Right lobe of liver (tissue), 6 donors: ENCODE data around the gene MSX2. TPM values are rescaled to one million over a fixed set of nuclear protein-coding genes. Genes with fewer than 3 reads are reported as not detected.

Experiments used
- ATAC-seq, 4 donors: fragments of 200-7000 bp; cut with Tn5 transposase; one replicate each; pipeline ENCODE4 v1.9.1; 2020; ENCODE audit warnings: mild to moderate bottlenecking in 4 of 4, moderate library complexity in 4 of 4
- DNase-seq, 3 donors: peaks; one replicate each; pipeline ENCODE4 v3.0.0-alpha.2; 2020
- H3K27ac ChIP-seq, 3 donors: fragments of 200-600 bp; one replicate each; pipeline ENCODE4 v1.8.0; 2022
- H3K27me3 ChIP-seq, 2 donors: fragments of 200-600 bp; one replicate each; pipeline ENCODE4 v1.8.0; 2022
- H3K36me3 ChIP-seq, 4 donors: fragments of 200-600 bp; sonication (generic) in 1 of 4; one replicate each; pipeline versions ENCODE4 v1.5.1 to v1.8.0; 2017 to 2022; ENCODE audit warnings: control low read depth in 1 of 4
- H3K4me1 ChIP-seq, 4 donors: fragments of 200-600 bp; sonication (generic) in 1 of 4; one replicate each; pipeline versions ENCODE4 v1.5.1 to v1.8.0; 2017 to 2022; ENCODE audit warnings: control low read depth in 1 of 4
- H3K4me3 ChIP-seq, 3 donors: fragments of 200-600 bp; one replicate each; pipeline ENCODE4 v1.8.0; 2022
- H3K9me3 ChIP-seq, 4 donors: fragments of 200-600 bp; sonication (generic) in 1 of 4; one replicate each; pipeline versions ENCODE4 v1.5.1 to v1.8.0; 2017 to 2022; ENCODE audit warnings: control low read depth in 1 of 4
- CTCF ChIP-seq, 4 donors: fragments of 200-600 bp in 3 of 4; fragments of 450-650 bp in 1 of 4; IDR thresholded peaks; one replicate each; pipeline versions ENCODE4 v1.5.1 to v1.8.0; 2016 to 2022; ENCODE audit warnings: antibody characterized with exemption in 4 of 4, mild to moderate bottlenecking in 2 of 4
- POLR2A ChIP-seq: fragments of 450-650 bp; IDR thresholded peaks from one replicate; pipeline ENCODE4 v1.6.1; 2017; ENCODE audit warnings: antibody characterized with exemption, mild to moderate bottlenecking
- WGBS: methylation state at CpG from one replicate; pipeline ENCODE4 v1.1.6; 2018; ENCODE audit warnings: low coverage, low lambda C conversion rate; ENCODE audit not compliant: insufficient coverage; ENCODE audit errors: missing lambda C conversion rate; 5-methylcytosine and 5-hydroxymethylcytosine counted together
- intact Hi-C, 2 donors: fragments of 100-400 bp; cut with DNase I; formaldehyde crosslinking; loops; one replicate each; pipeline versions ENCODE4 v1.11.2 to v1.14.1; 2022
- total RNA-seq, 6 experiments: library from RNA; depleted of rRNA in 2 of 6; stranded (reverse); fragments of >200 nt in 2 of 6; fragmentation: NEBNext Ultra II Directional in 3 of 6; extraction: Animal tissue kit (Norgen Biotek cat#: 25700) in 3 of 6; gene quantifications; one replicate each; pipeline versions ENCODE4 v1.1.0 to v1.2.4, GENCODE V29; 2016 to 2023
- donor health status: DM: no; HTN: yes; CAD: no.
- donor health status: DM: no; HTN: no; CAD: no.
- donor health status: DM: no; HTN: no; CAD: no.
- donor health status: DM: no; HTN: yes; CAD: no.
- donor health status: DM: no; HTN: yes; CAD: no.

Gene MSX2
- total RNA-seq, 6 experiments from 2014 or later: not detected

GRCh38 chr5:174687503-174687902, 36.9 kb upstream of the MSX2 start:
- Histone ChIP-seq H3K9me3 (no peaks in the 10 kb centered on the region), H3K4me3 (no peak overlapping the region), H3K4me1 (no peaks in the 10 kb centered on the region), H3K27ac (no peak overlapping the region), H3K27me3 (peaks cover 0 to 9% of the 10 kb centered on the region in 2 donors), H3K36me3 (no peaks in the 10 kb centered on the region)
- intact Hi-C loops: no loop called here
- TF ChIP-seq POLR2A (no peak), CTCF (IDR thresholded peaks at IDR 0.05) (no peak)
- no peak for ATAC-seq
- no peak for DNase-seq

GRCh38 chr5:174688441-174689354, 35.7 kb upstream of the MSX2 start:
- TF ChIP-seq POLR2A (no peak), CTCF (IDR thresholded peaks at IDR 0.05) (no peak)
- ATAC-seq (no peak), DNase-seq (no peak)
- Histone ChIP-seq H3K27ac (no peak overlapping the region), H3K36me3 (no peaks in the 10 kb centered on the region), H3K4me1 (no peaks in the 10 kb centered on the region), H3K27me3 (peaks cover 0 to 9% of the 10 kb centered on the region in 2 donors), H3K4me3 (no peak overlapping the region), H3K9me3 (no peaks in the 10 kb centered on the region)
- 7% methylated on average over 26 of the region's 30 CpGs for WGBS
- intact Hi-C loops: no loop called here

GRCh38 chr5:174690271-174690670, 34.1 kb upstream of the MSX2 start:
- H3K9me3 ChIP-seq: no peaks in the 10 kb centered on the region
- TF ChIP-seq POLR2A (no peak), CTCF (IDR thresholded peaks at IDR 0.05) (no peak)
- 30% methylated on average over 3 of the region's 8 CpGs for whole genome bisulfite sequencing
- peak in 1 of 4 donors; percentile 22 for ATAC-seq
- H3K27me3 ChIP-seq: peaks cover 0 to 9% of the 10 kb centered on the region in 2 donors
- no peak overlapping the region for H3K27ac ChIP-seq
- no peaks in the 10 kb centered on the region for H3K36me3 ChIP-seq
- DNase-seq: no peak
- H3K4me1 ChIP-seq: no peaks in the 10 kb centered on the region
- H3K4me3 ChIP-seq: no peak overlapping the region
- intact Hi-C loops: no loop called here

- ATAC-seq (no peak), DNase-seq (no peak)
- intact Hi-C loops: no loop called here
- 9% methylated on average over 12 of the region's 12 CpGs for WGBS
- H3K4me1 ChIP-seq: no peaks in the 10 kb centered on the region
- no peaks in the 10 kb centered on the region for H3K36me3 ChIP-seq
- H3K9me3 ChIP-seq: no peaks in the 10 kb centered on the region
- H3K4me3 ChIP-seq: no peak overlapping the region
- H3K27me3 ChIP-seq: peaks cover 0 to 5% of the 10 kb centered on the region in 2 donors
- no peak overlapping the region for H3K27ac ChIP-seq
- no peak for TF ChIP-seq POLR2A
- TF ChIP-seq CTCF (IDR thresholded peaks at IDR 0.05): no peak
These were observed 32.0 kb upstream of the MSX2 start for GRCh38 chr5:174692381-174692780.
